Amygdala (tissue), 56 donors: ENCODE data around the gene MAP2K4.

Source experiments
- DNase-seq, 56 donors: peaks; one replicate each; lab custom pipeline; 2025; lab: John Stamatoyannopoulos, UW

MAP2K4 gene

DNA sequence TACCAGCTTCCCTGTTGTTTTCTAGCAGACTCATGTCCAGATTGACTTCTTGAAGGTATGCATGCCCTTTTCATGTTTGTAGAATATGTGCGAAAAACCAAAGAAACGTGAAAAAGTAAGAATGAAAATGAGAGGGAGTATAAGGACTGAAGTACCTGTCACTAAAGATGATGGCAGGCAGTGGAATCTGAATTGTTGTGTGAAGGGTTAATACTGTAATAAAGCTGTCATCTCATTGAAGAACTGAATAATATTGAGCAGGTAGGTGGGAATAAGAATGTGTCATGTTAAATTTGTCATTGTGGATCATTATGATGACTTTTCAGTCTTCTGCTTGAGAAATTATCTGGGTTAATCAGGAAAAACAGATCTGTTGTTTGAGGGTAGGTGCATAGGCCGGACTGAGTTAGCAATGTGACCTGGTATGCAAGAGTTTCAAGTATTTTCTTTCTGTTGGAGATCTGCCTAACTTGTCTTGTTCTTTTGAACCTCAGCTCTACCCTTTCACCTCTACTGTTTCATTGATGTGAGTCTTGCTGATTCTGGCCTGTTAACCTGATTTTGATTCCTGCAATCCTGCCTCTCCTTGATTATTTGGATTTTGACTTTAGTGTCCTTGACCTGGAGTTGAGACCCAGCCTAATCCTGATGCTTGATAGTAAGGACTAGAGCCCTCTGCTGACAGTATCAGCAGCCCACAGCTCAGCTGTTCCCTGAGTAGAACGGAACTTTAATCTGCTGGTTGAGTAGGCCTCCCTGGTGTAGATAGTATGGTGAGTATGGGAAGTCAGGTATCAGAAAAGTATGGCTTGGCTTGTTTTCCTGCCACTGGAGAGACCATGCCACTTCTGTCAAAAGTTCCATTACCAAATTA lies 64.6 kb downstream of the MAP2K4 start:
- no peak for DNase-seq

GRCh38 chr17:12088035-12088434 lies 67.4 kb downstream of the MAP2K4 start:
- no peak for DNase-seq

GRCh38 chr17:12089809-12090384 lies 69.2 kb downstream of the MAP2K4 start:
- DNase-seq = no peak

GRCh38 chr17:12094336-12094735 lies 73.7 kb downstream of the MAP2K4 start:
- no peak for DNase-seq

GRCh38 chr17:12095522-12095921 lies 74.8 kb downstream of the MAP2K4 start:
- DNase-seq = no peak

DNA sequence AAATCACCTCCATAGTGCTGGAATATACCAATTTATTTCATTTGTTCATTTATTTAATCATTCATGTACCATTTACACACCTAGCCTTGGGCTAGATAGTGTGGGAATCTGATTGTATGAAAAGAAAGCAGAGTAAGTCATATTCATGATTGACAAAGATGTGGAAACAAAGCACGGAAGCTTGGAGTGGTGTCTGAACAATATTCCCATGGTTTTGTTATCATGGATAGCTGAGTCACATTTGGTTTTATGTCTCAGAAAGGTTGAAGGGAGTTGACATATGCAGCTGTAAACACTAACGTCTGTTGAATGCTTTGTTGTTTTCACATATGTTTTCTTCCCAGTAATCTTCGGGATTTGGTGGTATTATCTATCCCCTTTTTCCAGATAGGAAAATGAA lies 76.6 kb downstream of the MAP2K4 start:
- no peak for DNase-seq

- DNase-seq = no peak
These were observed 77.9 kb downstream of the MAP2K4 start for GRCh38 chr17:12098568-12098967.

DNA sequence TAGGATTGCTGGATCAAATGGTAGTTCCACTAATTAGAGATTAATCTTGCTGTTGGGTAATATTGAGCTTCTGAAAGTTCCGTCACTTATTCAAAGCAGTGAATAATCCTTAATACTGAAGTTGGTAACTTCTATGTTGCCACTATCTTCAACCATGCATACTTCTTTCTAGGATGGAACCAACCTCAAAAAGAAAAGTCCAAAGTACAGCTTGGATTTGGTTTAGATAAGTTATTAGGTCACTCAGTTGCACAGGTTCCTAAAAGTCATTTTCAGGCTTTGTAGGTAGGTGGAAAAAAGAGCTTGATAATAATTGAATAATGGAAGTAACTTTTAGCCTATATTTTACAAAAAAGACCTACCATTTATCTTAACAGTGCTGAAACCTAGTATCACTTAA lies 78.7 kb downstream of the MAP2K4 start:
- no peak for DNase-seq

- no peak for DNase-seq
These were observed 84.2 kb downstream of the MAP2K4 start for GRCh38 chr17:12104831-12105230.

DNA sequence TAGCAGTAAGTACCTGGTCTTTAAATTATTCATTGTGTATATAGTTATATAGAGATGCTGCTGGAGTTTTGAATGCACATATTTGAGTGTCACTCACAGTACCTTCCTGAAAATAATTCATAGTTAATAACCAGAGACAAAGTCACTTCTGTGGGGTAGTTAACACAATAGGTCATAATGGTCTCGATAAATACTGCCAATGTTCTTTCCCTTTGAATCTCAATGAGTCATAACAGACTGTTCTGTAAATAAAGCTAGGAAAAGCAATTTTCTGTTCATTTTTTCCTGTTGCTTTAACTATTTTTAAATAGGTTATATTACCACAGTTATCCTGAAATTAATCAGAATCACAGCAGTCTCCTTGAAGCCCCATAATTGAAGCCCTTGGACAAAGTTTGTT lies 87.2 kb downstream of the MAP2K4 start:
- DNase-seq = no peak

GRCh38 chr17:12110906-12111305 lies 90.2 kb downstream of the MAP2K4 start:
- DNase-seq = no peak

DNA sequence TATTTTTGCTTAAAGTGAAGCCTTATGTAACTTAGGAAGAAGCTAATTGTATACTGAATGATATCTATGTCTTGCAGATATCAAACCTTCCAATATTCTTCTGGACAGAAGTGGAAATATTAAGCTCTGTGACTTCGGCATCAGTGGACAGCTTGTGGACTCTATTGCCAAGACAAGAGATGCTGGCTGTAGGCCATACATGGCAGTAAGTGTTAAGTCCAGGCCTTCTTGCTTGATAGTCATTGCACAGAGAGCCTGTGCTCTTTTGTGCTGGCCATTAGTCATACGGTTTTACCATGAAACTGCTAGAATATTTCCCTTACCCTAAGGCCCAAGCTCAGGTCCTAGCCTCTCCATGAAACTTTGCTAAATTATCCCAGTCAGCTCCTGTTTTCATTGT lies 92.5 kb downstream of the MAP2K4 start:
- no peak for DNase-seq

GRCh38 chr17:12114686-12115418 lies 94.2 kb downstream of the MAP2K4 start:
- DNase-seq = no peak

DNA sequence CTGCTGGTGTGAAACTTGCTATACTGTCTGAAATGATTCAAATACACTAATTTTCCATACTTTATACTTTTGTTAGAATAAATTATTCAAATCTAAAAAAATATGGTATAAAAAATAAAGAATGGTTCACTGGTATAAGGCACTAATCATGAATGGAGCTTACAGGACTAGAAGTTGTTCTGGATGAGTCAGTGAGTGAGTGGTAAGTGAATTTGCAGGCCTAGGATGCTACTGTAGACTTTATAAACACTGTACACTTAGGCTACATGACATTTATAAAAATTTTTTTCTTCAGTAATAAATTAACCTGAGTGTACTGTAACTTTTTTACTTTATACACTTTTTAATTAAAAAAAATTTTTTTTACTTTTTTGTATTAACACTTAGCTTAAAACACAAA lies 95.5 kb downstream of the MAP2K4 start:
- no peak for DNase-seq

- no peak for DNase-seq
These were observed 97.9 kb downstream of the MAP2K4 start for GRCh38 chr17:12118617-12119016.

DNA sequence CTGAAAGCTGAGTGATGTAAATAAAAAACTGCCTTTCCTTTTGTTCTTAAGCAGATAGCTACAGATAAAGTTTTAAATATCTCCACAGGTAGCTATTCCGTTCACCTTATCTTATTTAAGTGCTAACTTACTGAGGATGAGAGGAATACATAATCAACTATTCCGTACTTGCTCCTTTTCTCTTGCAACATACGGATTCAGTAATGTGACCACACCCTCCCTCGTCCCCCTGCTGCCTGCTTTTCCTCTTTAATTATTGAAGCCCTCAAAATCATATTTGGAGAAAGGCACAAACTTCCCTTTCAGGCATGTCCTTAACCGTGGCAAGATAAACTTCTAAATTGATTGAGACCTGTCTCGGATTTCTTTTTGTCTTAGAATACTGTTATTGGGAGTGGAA lies 101.4 kb downstream of the MAP2K4 start:
- DNase-seq = no peak

- DNase-seq = no peak
These were observed 106.5 kb downstream of the MAP2K4 start for GRCh38 chr17:12127177-12127576.

DNA sequence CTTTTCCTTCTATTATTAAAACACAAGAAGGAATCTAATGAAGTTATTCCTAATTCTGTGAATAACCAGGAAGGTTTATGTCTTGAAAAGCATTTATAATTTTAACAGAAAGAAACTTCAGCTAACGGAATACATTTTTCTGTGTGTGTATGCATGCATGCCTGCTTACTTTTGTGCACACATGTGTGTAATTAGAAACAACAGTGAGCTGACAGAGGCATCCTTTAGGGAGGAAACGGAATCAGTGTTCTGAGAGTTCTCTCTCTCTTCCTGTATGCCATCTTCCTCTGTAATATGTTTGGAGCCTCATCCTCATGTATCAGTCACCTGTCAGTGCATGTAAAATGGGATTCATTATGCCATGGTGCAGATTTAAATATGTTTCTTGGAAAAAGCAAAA lies 107.0 kb downstream of the MAP2K4 start:
- DNase-seq = no peak

GRCh38 chr17:12128946-12129345 lies 108.3 kb downstream of the MAP2K4 start:
- no peak for DNase-seq

- DNase-seq = no peak
These were observed 112.5 kb downstream of the MAP2K4 start for GRCh38 chr17:12133183-12133582.

DNA sequence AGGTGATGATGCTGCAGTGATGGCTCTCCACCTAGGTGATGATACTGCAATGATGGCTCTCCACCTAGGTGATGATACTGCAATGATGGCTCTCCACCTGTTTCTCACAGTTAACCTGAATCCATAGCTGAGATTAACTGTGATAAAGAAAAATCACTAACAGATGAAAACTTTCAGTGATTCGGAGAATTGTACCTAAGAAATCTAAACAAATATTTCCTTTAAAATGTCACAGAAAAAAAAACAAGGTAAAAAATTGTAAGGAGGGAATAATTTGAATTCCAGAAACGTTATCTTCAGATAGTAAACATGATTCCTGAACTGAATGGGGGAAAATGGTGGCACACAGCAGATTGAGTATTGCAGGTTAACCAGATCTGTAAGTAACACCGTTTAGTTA lies 113.4 kb downstream of the MAP2K4 start:
- no peak for DNase-seq

DNA sequence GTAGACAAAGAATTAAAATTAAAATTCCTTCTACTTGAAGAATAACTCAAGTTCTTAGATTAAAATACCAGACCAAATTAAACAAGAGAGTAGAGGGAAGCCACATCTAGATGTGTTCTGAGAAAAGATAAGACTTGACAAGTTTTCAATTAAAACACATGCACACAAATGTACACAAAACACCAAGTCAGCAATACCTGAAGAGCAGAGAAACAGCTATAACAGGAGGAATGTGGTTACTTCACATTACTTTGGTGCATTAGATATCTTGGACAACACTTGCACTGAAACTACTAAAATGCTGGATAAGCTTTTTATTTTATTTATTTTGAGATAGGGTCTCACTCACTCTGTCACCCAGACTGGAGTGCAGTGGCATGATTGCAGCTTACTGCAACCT lies 113.9 kb downstream of the MAP2K4 start:
- no peak for DNase-seq
